MM.1S (cell line): ENCODE results near the gene MAP3K5.

Experiments
- DNase-seq: peaks from one replicate; pipeline ENCODE4 v3.0.0-alpha.2; 2015
- H2AFZ ChIP-seq: fragments of 300-600 bp; sonication (generic); 2 replicates; pipeline ENCODE4 v1.6.0; 2016; ENCODE audit warnings: antibody characterized with exemption, low read length
- H3F3A ChIP-seq: fragments of 300-600 bp; sonication (generic); 2 replicates; pipeline ENCODE4 v1.6.1; 2016; ENCODE audit warnings: mild to moderate bottlenecking, antibody characterized with exemption, low read length, moderate library complexity, mixed read lengths; ENCODE audit not compliant: insufficient read depth
- H3K27ac ChIP-seq: fragments of 300-600 bp; sonication (generic); 2 replicates; pipeline ENCODE4 v1.5.1; 2016; ENCODE audit warnings: mild to moderate bottlenecking, low read length
- H3K27me3 ChIP-seq: fragments of 300-600 bp; sonication (generic); replicated peaks from 2 replicates; pipeline ENCODE4 v1.6.0; 2016; ENCODE audit warnings: low read length; ENCODE audit not compliant: insufficient read depth
- H3K36me3 ChIP-seq: fragments of 300-600 bp; sonication (generic); replicated peaks from 2 replicates; pipeline ENCODE4 v1.6.1; 2016; ENCODE audit warnings: mild to moderate bottlenecking, low read length, mixed read lengths; ENCODE audit not compliant: insufficient read depth
- H3K4me1 ChIP-seq: fragments of 300-600 bp; sonication (generic); 2 replicates; pipeline ENCODE4 v1.6.1; 2016; ENCODE audit warnings: low read length, mixed read lengths
- H3K4me2 ChIP-seq: fragments of 300-600 bp; sonication (generic); 2 replicates; pipeline ENCODE4 v1.6.0; 2016; ENCODE audit warnings: low read depth, low read length
- H3K4me3 ChIP-seq: fragments of 300-600 bp; sonication (generic); 2 replicates; pipeline ENCODE4 v1.5.1; 2016; ENCODE audit warnings: low read length, mixed read lengths
- H3K79me2 ChIP-seq: fragments of 300-600 bp; sonication (generic); 2 replicates; pipeline ENCODE4 v1.6.1; 2016; ENCODE audit warnings: mixed run types, low read length, mixed read lengths
- H3K9ac ChIP-seq: fragments of 300-600 bp; sonication (generic); 2 replicates; pipeline ENCODE4 v1.6.1; 2016; ENCODE audit warnings: low read length, mixed read lengths
- H3K9me2 ChIP-seq: fragments of 300-600 bp; sonication (generic); replicated peaks from 2 replicates; pipeline ENCODE4 v1.6.1; 2016; ENCODE audit warnings: mild to moderate bottlenecking, low read length, mixed read lengths; ENCODE audit not compliant: insufficient read depth
- H3K9me3 ChIP-seq: fragments of 300-600 bp; sonication (generic); replicated peaks from 2 replicates; pipeline ENCODE4 v1.6.1; 2016; ENCODE audit warnings: mild to moderate bottlenecking, low read length, mixed read lengths; ENCODE audit not compliant: insufficient read depth
- H4K20me1 ChIP-seq: fragments of 300-600 bp; sonication (generic); 2 replicates; pipeline ENCODE4 v1.6.1; 2016; ENCODE audit warnings: mild to moderate bottlenecking, low read length, moderate library complexity, mixed read lengths; ENCODE audit not compliant: insufficient read depth
- CTCF ChIP-seq: fragments of 300-600 bp; sonication (generic); IDR thresholded peaks from 2 replicates; pipeline ENCODE4 v1.5.1; 2016; ENCODE audit warnings: antibody characterized with exemption, low read length, mixed read lengths
- EZH2 ChIP-seq: fragments of 300-600 bp; sonication (generic); optimal IDR thresholded peaks from 2 replicates; pipeline ENCODE3; 2017; ENCODE audit warnings: low read depth, mild to moderate bottlenecking, antibody characterized with exemption, low read length, mixed read lengths
- EZH2phosphoT487 ChIP-seq: fragments of 300-600 bp; sonication (generic); IDR thresholded peaks from 2 replicates; pipeline ENCODE4 v1.6.1; 2018; ENCODE audit warnings: antibody characterized with exemption, low read length

Gene MAP3K5

GRCh38 chr6:136651982-136652381, 140.3 kb downstream of the MAP3K5 start:
- H3K27me3 ChIP-seq, result no peaks in the 10 kb centered on the region
- no peaks in the 10 kb centered on the region for H3K79me2 ChIP-seq
- H4K20me1 ChIP-seq, result no peaks in the 10 kb centered on the region
- no peaks in the 10 kb centered on the region for H3F3A ChIP-seq
- TF ChIP-seq EZH2, result no peak
- no peak for TF ChIP-seq CTCF
- TF ChIP-seq EZH2phosphoT487, result no peak
- no peaks in the 10 kb centered on the region for H3K9me2 ChIP-seq
- no peak overlapping the region for H3K9ac ChIP-seq
- no peak for DNase-seq
- H2AFZ ChIP-seq, result no peak overlapping the region
- no peaks in the 10 kb centered on the region for H3K9me3 ChIP-seq
- no peak overlapping the region for H3K27ac ChIP-seq
- no peak overlapping the region for H3K4me3 ChIP-seq
- peaks cover 13% of the 10 kb centered on the region for H3K4me1 ChIP-seq
- H3K4me2 ChIP-seq, result no peak overlapping the region
- H3K36me3 ChIP-seq, result no peaks in the 10 kb centered on the region

- Histone ChIP-seq H3K4me1 (peaks cover 9% of the 10 kb centered on the region; the same call in 1 of the 2 replicates), H3K9ac (no peak overlapping the region), H3F3A (no peaks in the 10 kb centered on the region), H3K79me2 (no peaks in the 10 kb centered on the region), H2AFZ (no peak overlapping the region), H3K4me2 (no peak overlapping the region), H3K27ac (no peak overlapping the region), H3K4me3 (no peak overlapping the region), H4K20me1 (no peaks in the 10 kb centered on the region), H3K9me2 (no peaks in the 10 kb centered on the region), H3K9me3 (no peaks in the 10 kb centered on the region), H3K36me3 (no peaks in the 10 kb centered on the region), H3K27me3 (no peaks in the 10 kb centered on the region)
- TF ChIP-seq EZH2phosphoT487 (no peak), EZH2 (no peak), CTCF (no peak)
- no peak for DNase-seq
These were observed 144.9 kb downstream of the MAP3K5 start for GRCh38 chr6:136647363-136647852.

- TF ChIP-seq EZH2phosphoT487 (no peak), EZH2 (no peak), CTCF (no peak)
- Histone ChIP-seq H4K20me1 (no peaks in the 10 kb centered on the region), H3K27me3 (no peaks in the 10 kb centered on the region), H3K4me1 (peaks cover 9% of the 10 kb centered on the region; the same call in 1 of the 2 replicates), H2AFZ (no peak overlapping the region), H3K79me2 (no peaks in the 10 kb centered on the region), H3K4me3 (no peak overlapping the region), H3K9me2 (no peaks in the 10 kb centered on the region), H3K36me3 (no peaks in the 10 kb centered on the region), H3K4me2 (no peak overlapping the region), H3K9me3 (no peaks in the 10 kb centered on the region), H3K9ac (no peak overlapping the region), H3K27ac (no peak overlapping the region), H3F3A (no peaks in the 10 kb centered on the region)
- DNase-seq, result no peak
These were observed 145.9 kb downstream of the MAP3K5 start for GRCh38 chr6:136646377-136646776.

GRCh38 chr6:136644597-136644952, 147.7 kb downstream of the MAP3K5 start:
- Histone ChIP-seq H3K4me2 (no peak overlapping the region), H3K4me3 (no peak overlapping the region), H3K79me2 (no peaks in the 10 kb centered on the region), H3K27ac (no peak overlapping the region), H3F3A (no peaks in the 10 kb centered on the region), H2AFZ (no peak overlapping the region), H3K9ac (no peak overlapping the region), H3K27me3 (no peaks in the 10 kb centered on the region), H3K9me3 (no peaks in the 10 kb centered on the region), H3K9me2 (no peaks in the 10 kb centered on the region), H4K20me1 (no peaks in the 10 kb centered on the region), H3K36me3 (no peaks in the 10 kb centered on the region), H3K4me1 (peaks cover 9% of the 10 kb centered on the region; the same call in 1 of the 2 replicates)
- no peak for DNase-seq
- TF ChIP-seq CTCF (no peak), EZH2phosphoT487 (no peak), EZH2 (no peak)
